Stomach (tissue), 4 donors: ENCODE results near the gene KIF3B.

ENCODE experiments used
- CTCF ChIP-seq, 7 experiments: fragments of 450-650 bp in 4 of 7; fragments of 200-600 bp in 3 of 7; sonication (generic) in 3 of 7; IDR thresholded peaks; one replicate each; pipeline ENCODE4 v1.5.1; 2016 to 2019; ENCODE audit warnings: antibody characterized with exemption in 7 of 7, control low read depth in 2 of 7, mild to moderate bottlenecking in 1 of 7
- EP300 ChIP-seq: sonication (generic); formaldehyde crosslinking; IDR thresholded peaks from one replicate; pipeline ENCODE4 v1.6.1; 2017; ENCODE audit warnings: antibody characterized with exemption
- POLR2A ChIP-seq, 4 donors: fragments of 450-650 bp; IDR thresholded peaks; one replicate each; pipeline ENCODE4 v1.6.1; 2016; ENCODE audit warnings: antibody characterized with exemption in 4 of 4, control low read depth in 2 of 4, mild to moderate bottlenecking in 1 of 4, moderate library complexity in 1 of 4
- POLR2AphosphoS5 ChIP-seq, 3 donors: sonication (generic); formaldehyde crosslinking; IDR thresholded peaks; one replicate each; pipeline ENCODE4 v1.6.1; 2016; ENCODE audit warnings: antibody characterized with exemption in 3 of 3

- TF ChIP-seq CTCF (IDR thresholded peaks at IDR 0.05), result no peak
- TF ChIP-seq POLR2AphosphoS5 (IDR thresholded peaks at IDR 0.05), result no peak
- TF ChIP-seq POLR2A (IDR thresholded peaks at IDR 0.05), result no peak
- TF ChIP-seq EP300, result no peak
Observed at GRCh38 chr20:32382102-32382950, 104.9 kb downstream of the KIF3B start.
